NCI-H510A treated with DMSO at 0.1 percent for 48 hours (cell line): ENCODE results near the gene LIN52.
A peak's percentile ranks its signal among the peaks of the same experiment; 100 is the strongest.
"Not testable (repeated sequence)": the region's sequence is repeated elsewhere in the genome, so short reads cannot be mapped to it uniquely, and the experiment has no call there.

ENCODE experiments used
- DNase-seq: peaks from one replicate; lab custom pipeline; 2025; lab: John Stamatoyannopoulos, UW

LIN52 gene

DNA sequence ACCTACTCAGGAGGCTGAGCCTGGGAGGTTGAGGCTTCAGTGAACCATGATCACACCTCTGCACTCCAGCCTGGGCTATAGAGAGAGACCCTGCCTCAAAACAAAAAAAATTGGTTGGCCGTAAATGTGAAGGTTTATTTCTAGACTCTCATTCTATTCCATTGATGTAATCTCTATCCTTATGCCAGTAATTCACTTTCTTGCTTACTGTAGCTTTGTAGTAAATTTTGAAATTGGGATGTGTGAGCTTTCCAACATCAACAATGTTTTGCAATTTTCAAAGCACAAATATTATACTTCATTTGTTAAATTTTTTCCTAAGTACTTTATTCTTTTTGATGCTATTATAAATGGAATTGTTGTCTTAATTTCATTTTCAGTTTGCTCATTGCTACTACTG is 24.6 kb downstream of the LIN52 start:
- DNase-seq = no peak

GRCh38 chr14:74111395-74112216 is 26.9 kb downstream of the LIN52 start:
- peak; percentile 72 for DNase-seq

- DNase-seq = not testable (repeated sequence)
These were observed 40.7 kb downstream of the LIN52 start for GRCh38 chr14:74125487-74125886.

DNA sequence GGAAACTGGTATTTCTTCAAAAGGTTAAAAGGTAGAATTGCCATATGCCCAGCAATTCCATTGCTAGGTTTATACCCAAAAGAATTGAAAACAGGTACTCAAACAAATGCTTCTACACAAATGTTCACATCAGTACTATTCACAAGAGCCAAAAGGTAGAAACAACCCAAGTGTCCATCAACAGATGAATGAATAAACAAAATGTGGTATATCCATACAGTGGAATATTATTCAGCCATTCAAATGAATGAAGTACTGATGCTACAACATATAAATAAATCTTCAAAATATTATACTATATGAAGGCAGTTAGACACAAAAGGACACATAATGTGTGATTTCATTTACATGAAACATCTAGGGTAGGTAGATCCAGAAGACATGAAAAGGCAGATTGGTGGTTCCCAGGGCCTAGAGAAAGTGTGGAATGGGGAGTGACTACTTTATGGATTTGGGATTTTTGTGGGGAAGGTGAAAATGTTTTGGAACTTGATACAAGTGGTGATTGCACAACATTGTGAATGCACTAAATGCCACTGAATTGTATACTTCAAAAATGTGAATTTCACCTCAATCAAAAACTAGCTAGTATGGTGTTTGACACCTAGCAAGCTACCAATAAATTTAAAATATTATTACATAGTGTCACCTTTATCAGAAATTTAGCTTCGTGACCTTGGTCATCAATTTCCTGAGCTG is 41.7 kb downstream of the LIN52 start:
- DNase-seq = no peak

- DNase-seq = no peak
These were observed 42.9 kb downstream of the LIN52 start for GRCh38 chr14:74127634-74128033.

DNA sequence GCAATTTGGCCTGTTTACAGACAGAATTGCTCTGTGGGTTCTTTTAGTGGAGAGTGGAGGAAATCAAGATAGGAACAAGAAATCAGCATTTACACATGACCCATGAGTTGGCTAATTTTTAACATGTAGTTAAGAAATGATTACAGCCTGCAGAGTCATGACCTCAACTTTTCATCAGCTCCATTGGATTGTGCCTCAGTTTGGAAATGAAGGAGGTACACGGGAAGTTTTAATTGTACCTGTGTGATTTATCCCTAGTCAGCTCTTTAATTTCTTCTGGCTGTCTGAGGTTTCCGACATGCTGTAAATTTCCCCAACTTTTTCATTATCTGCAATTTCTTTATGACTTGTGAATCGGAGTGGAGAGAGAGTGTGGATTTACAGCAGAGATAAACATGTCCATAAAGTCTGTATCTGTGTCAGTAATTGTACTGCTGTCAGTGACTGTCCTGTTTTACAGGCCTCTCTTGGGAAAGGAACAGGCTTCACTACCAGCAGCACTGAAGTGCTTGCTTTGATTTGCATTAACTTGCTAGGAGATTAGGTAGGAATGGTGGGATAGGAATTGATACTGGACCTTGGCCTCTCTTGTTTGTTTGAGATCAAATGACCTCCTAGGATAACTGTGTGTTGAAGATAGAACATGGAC is 49.2 kb downstream of the LIN52 start:
- DNase-seq = no peak

- DNase-seq = no peak
These were observed 49.7 kb downstream of the LIN52 start for GRCh38 chr14:74134484-74134883.

DNA sequence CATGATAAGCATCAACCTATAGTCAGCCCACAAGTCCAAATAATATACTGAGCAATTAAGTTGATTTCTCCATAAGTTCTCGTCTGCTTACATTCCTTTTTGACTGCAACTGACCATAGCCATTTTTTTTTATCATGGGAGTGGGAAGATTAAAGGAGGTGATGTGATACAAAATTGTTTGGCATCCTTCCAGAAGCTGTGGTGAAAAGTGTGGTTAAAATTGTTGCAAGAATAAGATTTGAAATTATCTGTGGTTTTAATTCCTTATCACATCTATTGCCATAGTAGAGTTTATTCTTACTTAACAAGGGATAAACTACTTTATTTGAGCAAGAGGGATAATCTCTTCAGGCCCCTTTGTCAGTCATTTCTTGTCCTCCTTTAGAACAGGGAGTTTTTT is 50.7 kb downstream of the LIN52 start:
- DNase-seq = no peak

DNA sequence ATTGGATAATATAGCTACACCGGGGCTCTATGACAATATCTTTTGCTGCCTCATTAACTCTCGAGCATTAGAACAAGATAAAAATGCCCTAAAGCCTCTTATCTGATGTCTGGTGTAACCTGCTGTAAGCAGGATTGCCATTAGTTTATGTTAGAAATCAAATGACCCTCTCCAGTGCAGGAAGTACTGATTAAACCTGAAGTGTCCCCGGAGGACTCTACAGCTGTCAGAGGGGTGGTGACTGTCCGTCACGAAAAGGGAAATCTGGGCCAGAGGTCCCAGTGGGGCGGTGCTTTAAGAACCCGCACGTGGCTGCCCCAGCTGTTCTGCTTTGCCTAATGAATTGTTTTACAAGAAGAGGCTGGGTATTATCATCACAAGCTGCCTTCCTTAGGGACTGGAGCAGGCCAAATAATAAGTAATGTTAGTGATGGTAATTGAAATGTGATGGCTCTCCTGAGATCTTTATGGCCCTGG is 55.7 kb downstream of the LIN52 start:
- peak; percentile 94 for DNase-seq

DNA sequence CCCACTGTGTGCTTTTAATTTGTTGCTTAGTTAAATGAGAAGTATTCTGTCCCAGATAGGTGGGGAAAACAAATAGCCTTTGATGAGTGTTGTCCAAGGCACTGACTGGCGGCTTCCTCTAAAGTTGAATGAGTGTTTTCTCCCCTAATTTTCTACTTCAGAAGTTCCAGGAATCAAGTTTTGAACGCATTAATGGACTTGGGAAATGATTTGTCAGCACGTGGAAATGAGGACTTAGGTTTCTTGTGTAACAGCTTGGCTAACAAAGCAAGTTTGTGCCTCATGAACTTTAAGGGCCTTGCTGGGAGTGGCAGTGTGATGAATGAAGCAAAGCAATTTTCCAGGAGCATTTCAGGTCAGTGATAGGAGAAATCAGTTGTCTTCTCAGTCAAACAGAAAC is 56.9 kb downstream of the LIN52 start:
- DNase-seq = no peak

- DNase-seq = no peak
These were observed 57.8 kb downstream of the LIN52 start for GRCh38 chr14:74142523-74142922.

- no peak for DNase-seq
These were observed 60.0 kb downstream of the LIN52 start for GRCh38 chr14:74144789-74145188.

DNA sequence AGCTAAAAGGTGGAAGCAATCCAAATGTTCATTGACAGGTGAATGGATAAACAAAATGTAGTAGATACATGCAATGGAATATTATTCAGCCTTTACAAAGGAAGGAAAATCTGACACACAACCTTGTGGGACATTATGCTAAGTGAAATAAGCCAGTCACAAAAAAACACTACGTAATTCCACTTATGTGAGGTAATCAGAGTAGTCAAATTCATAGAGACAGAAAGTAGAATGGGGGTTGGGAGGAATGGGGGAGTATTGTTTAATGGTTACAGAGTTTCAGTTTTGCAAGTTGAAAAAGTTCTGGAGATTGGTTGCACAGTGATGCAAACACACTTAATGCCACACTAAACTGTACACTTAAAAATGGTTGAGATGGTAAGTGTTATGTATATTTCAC is 62.8 kb downstream of the LIN52 start:
- no peak for DNase-seq

- no peak for DNase-seq
These were observed 63.9 kb downstream of the LIN52 start for GRCh38 chr14:74148705-74149104.

GRCh38 chr14:74155287-74155686 is 70.5 kb downstream of the LIN52 start:
- no peak for DNase-seq

DNA sequence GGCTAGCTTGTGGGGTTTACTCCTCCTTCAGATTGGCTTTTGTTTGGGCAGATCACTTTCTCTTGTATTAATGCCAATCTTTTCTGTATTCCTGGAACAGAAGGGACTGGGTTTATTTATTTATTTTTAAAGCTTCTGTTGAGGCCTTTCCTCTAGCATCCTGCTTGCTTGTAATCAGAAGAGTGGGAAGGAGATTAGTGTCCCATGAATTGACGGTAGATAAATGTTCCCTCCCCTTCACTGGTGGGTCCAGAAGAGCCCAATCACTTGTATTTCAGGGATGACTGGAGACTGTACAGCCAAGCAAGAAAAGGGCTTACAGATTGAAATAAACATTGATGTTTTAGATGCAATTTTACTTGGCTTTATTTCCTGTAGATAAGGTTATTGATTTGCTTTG is 71.0 kb downstream of the LIN52 start:
- no peak for DNase-seq

DNA sequence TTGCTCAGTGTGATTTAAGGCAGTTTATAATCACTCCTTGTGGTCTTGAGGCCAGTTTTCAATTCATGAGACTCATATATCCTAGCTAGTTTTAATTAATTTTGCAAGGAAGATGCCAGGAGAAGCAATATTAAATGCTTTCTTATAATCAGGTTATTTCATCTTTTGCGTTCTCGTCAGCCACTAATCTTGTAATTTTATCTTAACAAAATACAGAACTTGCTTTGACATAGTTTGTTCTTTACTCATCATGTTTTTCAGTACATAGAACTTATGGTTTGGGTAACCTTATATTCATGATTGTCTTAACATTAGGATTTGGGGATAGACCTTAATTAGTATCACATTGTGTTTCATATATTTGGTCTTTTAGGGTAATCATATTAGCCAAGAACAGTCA is 76.0 kb downstream of the LIN52 start:
- DNase-seq = no peak

GRCh38 chr14:74161526-74162158 is 76.9 kb downstream of the LIN52 start:
- DNase-seq = no peak

DNA sequence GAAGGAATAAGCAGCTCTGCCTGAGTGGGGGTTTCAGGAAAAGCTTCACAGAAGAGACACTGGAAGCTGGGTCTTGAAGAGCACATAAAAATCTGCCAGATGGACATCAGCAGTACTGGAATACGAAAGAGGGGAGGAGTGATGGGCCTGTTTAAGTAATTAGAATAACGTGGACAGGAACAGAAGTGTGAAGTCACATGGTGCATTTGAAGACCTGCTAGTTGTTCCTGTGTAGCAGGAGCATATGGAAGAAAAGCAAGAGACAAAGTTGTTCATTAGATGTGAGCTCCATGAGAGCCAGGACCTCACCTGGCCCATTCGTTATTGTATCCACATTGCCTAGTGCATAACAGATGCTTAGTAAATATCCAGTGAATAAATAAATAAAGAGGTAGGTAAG is 85.2 kb downstream of the LIN52 start:
- no peak for DNase-seq

DNA sequence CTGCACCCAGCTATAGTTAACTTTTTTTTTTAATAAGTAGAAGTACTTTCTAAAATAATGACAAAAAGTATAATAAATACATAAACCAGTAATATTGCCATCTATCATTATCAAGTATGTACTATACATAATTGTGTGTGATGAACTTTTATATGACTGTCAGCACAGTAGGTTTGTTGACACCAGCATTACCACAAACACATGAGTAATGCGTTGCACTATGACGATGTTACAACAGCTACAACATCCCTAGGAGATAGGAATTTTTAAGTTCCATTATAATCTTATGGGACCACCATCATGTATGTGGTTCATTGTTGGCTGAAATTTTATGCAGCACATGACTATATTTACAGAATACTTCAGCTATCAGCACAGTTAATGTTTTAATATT is 91.6 kb downstream of the LIN52 start:
- DNase-seq = no peak

DNA sequence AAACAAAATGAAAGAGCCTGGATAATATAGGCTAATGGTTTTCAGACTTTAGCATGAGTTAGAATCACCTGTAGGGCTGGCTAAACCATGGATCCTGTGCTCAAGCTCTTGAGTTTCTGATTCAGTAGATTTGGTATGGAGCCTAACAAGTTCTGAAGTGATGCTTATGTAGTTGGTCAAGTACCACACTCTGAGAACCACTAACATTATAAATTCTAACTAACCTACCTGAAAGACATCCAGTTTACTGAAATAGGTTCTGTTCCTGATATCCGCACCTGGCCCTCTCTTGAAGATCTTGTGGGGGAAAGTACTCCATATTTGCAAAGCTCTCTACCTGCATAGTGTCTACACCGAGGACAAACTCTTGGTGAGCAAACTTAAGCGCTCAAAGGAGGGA is 95.1 kb downstream of the LIN52 start:
- DNase-seq = peak; percentile 65

DNA sequence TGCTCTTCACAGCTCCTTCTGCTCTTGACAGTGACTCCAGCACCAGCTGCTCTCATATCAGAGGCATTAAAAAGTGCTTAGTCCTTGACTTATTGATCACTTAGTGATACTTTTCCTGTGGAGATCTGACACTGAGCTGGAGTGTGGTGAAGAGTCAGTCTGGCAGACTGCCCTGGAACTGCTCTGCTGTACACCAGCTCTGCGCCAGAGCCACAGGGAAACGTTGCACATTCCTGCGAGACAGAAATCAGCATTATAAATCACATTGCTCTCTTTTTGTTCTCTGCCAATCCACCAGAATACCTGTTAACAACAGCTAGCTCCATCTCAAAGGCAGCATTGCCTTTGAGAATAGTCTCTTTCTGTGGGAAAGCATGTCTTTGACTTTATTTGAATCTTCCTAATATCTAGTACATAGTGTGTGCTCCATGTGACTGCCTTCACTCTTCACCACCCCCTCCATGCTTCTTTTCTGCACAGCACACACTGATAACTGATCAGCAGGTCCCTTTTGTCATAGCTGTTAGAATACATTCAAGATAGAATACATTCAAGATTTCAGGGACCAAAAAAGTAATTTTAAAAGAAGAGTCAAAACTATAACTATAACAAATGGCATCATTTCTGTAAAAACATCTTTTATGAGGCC is 106.3 kb downstream of the LIN52 start:
- DNase-seq = peak; percentile 11
